NCI-H2029 (cell line): ENCODE measurements around the gene ARMH1.
"Not testable (repeated sequence)": the region's sequence is repeated elsewhere in the genome, so short reads cannot be mapped to it uniquely, and the experiment has no call there.

Experiments
- DNase-seq: peaks from one replicate; lab custom pipeline; 2025; lab: John Stamatoyannopoulos, UW

Gene ARMH1

GRCh38 chr1:44644806-44645205, 29.7 kb upstream of the ARMH1 start:
- DNase-seq = no peak

DNA sequence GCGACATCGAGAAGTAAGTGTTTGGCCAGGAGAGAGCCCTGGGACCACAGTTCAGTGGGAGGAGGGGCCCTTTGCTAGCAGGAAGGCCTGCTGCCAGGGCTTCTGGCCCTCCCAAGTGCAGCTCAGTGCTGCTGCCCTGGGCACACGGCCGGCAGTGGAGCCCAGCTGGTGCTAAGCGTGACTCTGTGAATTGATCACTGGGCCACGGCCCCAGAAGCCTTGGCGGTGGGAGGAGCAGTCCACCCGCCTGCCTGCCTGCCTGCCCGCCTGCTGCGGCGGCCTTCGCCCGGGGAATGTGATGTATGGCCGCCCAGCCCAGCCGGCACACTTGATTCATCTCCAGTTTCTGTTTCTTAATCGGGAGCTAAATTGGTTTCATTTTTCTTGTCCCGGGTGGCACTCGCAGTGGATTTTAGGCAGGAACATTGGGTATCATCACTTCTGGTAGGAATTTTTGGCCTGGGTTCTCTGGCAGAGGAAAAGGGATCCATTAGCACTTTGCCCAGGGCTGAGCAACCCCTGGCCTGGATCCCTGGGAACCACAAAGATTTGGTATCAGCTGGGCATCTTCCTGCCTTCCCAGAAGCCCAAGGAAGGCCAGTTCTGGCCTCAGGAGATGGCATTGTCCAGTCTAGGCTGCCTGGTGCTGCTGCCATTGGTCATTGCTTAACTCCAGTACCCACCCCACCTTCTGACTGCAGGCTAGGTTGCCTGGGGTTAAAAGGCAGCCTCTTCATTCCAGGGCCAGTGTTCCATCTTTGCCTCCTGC, 28.9 kb upstream of the ARMH1 start:
- DNase-seq = peak; percentile 80

DNA sequence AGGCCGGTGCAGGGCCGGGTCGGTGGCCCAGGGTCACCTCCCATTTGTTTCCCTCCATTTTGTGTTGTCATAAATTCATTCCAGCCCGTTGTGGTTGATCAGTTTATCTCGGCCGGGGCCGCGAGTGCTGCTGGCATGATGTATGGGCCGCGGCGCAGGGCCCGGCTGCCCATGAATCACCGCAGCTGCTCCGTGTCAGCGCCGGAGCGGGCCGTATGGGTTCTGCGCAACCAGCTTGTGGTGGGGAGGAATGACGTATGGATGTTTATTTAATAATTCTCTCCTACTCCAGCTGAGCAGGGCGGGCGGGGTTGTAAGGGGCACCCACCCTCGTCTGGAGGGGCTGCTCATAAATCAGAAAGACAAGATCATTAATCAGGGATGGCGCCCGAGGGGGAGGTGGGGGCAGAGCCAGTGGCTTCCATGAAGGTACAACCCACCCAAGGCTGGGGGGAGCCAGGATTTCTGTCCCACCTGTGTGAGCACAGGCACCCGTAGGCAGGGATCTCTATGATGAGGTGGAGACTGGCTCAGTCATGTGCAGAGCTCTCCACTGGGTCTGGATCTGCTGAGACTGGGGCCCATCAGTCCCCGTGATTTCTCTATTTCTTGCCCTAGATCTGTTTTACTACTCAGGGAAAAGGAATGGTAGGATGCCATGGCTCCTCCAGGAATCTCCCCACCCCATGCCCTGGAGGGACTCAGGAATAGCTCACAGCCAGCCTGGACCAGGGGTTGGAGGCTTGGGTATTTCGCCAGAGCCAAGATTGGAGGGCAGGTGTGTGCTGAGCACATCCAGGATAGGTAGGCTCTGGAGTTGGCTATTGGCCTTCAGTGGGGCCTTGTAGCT, 28.0 kb upstream of the ARMH1 start:
- no peak for DNase-seq

DNA sequence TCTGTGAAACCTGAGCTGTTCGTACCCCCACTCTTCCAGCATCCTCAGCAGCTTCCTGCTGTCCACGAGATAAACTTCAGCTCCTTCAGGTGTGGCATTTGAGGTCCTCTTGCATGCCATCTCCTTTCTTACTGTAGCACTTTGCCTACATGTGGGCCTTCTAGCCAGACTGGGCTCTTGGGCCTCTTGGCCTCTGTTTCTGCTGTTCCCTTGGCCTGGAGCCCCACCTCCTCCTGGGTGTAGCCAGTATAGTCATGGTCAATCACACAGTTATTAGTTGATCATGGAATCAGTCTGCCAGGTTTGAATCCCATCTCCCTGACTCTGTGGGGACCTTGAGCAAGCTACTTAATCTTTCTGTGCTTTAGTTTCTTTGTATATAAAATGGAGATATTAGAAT, 26.6 kb upstream of the ARMH1 start:
- no peak for DNase-seq

DNA sequence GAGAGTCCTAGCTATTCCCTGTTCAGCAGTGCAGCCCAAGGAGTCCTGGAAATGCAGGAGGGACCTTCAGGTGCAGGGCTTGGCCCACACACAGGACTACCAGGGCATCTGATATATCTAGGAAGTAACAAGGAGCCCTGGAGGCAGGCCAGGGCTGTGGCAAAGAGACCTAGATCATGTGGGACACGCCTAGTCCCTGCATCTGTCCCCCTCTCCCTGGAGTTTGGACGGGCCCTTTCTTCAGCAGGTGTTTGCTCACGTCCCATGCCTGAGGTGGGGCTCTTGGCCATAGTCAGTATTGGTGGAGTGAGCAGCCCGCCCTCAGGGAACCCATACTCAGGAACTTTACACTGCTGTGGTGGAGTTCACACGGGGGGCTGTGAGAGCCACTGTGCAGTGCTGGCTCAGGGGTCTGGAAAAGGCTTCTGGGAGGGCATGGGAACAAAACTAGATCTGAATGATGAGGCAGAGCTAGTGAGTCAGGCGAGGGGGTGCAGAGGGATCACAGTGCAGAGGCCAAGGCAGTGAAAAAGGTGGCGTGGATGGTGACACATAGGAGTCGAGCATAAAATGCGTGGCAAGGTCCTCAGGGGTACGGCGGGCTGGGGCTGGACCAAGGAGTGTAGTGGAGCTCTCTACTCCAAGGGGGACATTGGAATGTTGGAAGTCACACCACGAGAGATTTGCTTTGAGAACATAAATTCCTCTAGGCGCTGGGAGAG, 25.8 kb upstream of the ARMH1 start:
- DNase-seq = no peak

DNA sequence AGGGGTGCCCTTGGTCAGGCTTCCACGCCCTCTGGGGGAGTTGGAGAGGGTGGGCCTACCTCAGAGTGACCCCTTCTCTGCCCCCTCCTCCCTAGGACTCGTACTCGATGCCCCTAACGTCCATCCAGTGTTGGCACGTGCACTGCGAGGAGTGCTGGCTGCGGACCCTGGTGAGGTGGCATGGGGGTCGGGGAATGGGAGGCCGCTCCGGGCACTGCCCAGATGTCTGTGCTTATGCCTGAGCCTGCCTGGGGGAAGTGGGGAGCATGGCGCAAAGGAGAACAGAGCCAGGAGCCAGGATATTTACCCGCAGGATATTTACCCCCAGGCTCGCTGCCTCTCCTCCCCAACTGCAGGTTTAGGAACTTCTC, 24.7 kb upstream of the ARMH1 start:
- DNase-seq = no peak

DNA sequence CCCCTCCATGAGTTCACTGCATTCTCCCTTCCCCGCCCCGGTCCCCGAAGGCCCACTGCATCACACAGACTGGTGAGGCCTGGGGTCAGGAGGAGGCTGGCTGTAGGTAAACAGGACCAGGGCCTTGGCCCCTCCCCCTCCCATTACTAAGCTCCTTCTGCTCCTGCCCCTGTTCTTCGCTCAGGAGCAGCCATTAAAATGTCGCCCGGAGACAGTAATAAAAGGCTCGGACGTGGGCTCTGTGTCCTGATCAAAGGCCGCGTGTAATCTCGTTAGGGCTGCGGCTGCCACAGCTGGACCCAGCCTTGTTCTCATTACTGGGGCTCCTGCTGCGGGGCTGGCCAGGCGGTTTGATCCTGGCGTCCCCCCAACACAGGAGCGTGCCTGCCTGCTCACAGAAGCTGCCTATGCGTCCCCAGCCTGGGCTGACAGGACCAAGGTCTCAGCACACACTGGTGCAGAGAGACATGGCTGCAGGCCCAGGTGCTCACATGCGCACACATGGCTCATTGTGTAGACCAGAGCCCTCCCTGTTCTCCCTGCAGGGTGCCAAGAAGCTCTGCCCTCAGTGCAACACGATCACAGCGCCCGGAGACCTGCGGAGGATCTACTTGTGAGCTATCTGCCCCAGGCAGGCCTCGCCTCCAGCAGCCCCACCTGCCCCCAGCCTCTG, 24.2 kb upstream of the ARMH1 start:
- peak; percentile 49 for DNase-seq

GRCh38 chr1:44651069-44651468, 23.4 kb upstream of the ARMH1 start:
- DNase-seq = no peak

DNA sequence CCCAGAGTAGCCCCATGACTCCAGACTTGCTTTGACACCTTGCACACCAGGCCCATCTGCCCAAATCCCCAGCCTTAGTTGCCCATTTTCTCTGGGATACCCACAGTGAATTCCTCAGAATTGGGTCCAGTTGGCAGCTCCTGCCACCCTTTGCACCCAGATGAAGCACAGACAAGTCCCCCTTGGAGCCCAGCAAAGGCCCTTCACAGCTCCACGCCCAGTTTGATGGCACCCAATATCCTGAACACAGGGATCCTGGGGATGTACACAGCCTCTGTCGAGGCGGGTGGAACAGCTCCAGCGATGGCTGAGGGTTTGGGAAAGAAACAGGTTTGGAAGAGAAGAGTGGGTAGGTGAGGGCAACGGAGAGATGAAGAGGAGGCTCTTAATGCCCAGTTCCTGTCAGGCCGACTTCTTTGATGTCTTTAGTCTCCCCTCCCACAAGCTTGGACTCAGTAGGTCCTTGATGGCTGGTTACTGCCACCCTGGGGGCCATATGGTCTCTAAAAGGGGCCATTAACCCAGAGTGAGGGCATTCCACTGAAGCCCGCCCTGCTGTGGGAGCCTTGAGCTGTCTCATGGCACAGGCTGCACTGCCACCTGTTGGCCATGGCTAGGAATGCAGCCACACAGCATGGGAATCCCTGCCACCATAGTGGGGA, 21.9 kb upstream of the ARMH1 start:
- DNase-seq = peak; percentile 52

- DNase-seq = no peak
These were observed 21.2 kb upstream of the ARMH1 start for GRCh38 chr1:44653107-44653964.

DNA sequence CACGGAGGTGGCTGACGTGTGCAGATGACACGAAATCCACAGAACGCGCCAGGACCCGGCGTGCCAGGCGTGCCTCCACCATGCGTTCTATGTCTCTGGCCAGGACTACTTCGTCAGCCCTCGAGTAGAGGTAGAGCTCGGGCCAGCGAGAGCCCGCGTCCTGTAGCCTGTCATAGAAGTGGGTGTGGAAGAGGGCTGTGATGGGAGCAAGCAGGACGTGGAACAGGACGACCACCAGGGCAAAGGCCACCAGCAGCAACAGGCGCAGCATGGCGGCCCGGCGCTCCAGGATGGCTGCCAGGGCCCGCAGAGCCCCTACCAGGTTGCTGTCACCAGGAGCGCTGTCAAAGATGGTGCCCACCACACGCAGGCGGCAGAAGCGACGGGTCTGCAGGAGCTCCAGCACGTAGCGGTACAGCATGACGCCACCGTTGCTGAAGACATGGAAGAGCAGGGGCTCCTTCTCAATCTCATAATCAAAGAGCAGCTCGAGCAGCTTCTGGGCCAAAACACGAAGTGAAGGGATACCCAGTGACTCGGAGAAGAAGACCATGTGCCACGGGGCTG, 19.8 kb upstream of the ARMH1 start:
- DNase-seq = no peak

- DNase-seq = peak; percentile 25
These were observed 18.9 kb upstream of the ARMH1 start for GRCh38 chr1:44655609-44656008.

GRCh38 chr1:44659566-44659965, 14.9 kb upstream of the ARMH1 start:
- DNase-seq = no peak

DNA sequence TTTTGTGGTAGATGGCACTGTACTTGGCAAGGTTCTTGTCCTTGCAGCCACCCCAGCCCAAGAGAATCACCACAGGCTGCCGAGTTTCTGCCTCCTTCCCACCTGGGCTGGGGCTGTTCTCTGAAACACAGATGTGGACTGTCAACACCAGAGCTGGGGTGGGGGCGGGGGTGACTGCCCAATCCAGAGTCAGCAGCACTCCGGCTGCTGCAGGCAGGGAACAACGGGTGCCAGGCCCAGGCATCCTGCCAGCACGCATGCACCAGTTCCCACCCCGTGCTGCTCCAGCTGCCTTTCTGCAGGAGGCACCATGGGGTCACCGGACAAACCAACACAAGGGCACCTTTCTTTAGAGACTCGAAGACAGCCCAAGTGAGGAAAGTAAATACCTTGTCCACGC, 14.3 kb upstream of the ARMH1 start:
- peak; percentile 95 for DNase-seq

GRCh38 chr1:44661781-44662682, 12.5 kb upstream of the ARMH1 start:
- no peak for DNase-seq

GRCh38 chr1:44662683-44663030, 11.9 kb upstream of the ARMH1 start:
- DNase-seq = no peak

DNA sequence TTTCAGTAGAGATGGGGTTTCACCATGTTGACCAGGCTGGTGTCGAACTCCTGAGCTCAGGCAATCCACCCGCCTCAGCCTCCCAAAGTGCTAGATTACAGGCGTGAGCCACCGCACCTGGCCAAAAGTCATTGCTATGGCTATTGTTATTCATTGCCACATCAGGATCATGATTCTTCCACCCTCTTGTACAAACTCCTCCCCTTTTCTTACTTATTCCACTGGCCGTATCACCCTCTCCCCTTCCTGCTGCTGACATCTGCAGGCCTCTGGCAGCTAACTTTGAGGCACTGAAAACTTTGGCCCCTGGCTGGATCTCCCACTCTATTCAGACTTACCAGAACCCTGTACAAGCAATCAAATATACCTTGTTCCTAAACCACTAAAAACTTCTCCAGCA, 11.1 kb upstream of the ARMH1 start:
- DNase-seq = no peak

GRCh38 chr1:44664730-44665370, 9.7 kb upstream of the ARMH1 start:
- DNase-seq = no peak

DNA sequence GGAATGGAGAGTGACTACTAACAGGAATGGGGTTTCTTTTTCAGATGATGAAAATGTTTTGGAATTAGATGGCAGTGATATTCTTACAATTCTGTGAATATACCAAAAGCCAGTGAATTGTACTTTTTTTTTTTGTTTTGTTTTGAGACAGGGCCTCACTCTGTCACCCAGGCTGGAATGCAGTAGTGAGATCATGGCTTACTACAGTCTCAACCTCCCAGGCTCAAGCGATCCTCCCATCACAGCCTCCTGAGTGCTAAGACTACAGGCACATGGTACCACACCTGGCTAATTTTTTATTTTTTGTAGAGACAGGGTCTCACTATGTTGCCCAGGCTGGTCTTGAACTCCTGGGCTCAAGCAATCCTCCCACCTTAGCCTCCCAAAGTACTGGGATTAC, 7.8 kb upstream of the ARMH1 start:
- DNase-seq = not testable (repeated sequence)
